GM19397 (cell line): ENCODE measurements around the gene SSNA1.

Source experiments
- ATAC-seq: cut with Tn5 transposase; IDR thresholded peaks from one replicate; pipeline ENCODE4 v1.9.1; 2021; ENCODE audit warnings: mild to moderate bottlenecking, moderate library complexity; ENCODE audit not compliant: unreplicated experiment

SSNA1 gene

GRCh38 chr9:137199411-137200121 lies 11.1 kb downstream of the SSNA1 start:
- no peak for ATAC-seq

DNA sequence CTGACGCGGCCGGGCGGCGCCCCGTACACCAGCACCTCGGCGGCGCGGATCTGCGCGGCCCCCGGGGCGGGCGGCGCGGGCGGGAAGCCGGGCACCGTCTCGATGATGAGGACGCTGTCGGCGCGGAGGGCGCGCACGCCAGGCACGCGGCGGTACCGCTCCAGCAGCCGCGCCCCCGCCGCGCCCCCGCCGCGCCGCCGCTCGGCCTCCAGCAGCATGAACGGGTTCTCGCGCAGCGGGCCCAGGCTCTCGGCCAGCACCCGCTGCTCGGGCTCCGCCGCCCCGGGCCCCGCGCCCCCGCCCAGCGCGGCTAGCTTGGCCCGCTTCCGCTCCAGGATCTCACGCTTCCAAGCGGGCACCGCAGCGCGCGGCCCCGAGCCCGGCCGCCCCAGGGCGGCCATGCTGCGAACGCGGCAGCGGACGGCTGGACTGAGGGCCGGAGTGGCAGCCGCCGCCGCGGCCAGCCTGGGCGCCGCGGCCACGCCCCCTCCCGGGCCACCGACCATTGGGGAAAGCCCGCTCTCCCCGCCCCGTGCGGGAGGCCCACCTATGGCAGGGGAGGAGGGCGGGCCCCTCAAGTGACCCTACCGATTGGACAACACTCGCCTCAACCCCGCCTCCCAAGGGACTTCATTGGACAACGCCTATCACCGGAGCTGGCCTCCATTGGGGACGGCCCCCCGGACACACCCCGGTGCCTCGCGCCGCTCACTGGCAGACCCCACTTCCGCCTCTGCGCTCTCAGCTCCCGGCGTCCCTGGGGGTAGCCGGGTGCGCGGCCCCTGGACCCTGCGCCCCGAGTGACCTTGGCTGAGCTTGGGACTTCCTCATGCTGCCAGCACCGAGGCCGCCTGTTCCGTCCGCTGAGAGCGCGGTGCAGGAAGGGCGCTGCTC lies 12.1 kb downstream of the SSNA1 start, which contains the start of gene TPRN:
Gene TPRN, minus strand, starts transcription at position 431 of the 894 bp plus-strand sequence. Its CDS starts 30 bp downstream, at position 401.
- ATAC-seq: peak; percentile 82

DNA sequence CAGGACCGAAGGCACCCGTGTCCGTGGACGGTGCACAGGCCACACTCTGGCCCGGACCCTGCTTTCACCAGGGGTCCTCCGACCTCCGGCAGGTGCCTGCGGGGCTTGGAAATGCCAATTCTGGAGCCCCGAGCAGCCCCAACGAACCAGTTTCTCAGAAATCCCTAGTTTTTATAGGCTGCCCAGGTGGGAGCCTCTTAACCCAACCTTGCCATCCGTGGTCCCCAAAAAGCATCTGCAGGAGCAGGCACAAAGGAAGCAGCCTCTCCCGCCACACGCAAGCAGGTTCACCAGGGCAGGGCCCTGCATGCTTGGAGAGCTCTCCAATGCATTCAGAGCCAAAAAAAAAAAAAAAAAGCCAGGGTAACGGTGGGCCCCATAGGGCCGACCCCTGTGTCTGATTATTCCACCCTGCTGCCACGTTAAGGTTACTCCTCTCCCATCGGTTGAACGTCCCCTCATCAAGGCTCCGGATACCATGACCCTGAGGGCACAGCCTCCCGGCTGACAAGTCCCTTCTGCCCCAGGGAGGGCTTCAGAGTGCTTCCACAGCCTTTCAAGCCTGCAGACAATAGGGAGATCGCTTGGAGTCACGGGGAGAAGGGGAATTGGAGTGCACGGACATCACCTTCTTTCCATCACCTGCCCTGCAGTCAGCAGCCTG lies 12.9 kb downstream of the SSNA1 start:
- no peak for ATAC-seq

DNA sequence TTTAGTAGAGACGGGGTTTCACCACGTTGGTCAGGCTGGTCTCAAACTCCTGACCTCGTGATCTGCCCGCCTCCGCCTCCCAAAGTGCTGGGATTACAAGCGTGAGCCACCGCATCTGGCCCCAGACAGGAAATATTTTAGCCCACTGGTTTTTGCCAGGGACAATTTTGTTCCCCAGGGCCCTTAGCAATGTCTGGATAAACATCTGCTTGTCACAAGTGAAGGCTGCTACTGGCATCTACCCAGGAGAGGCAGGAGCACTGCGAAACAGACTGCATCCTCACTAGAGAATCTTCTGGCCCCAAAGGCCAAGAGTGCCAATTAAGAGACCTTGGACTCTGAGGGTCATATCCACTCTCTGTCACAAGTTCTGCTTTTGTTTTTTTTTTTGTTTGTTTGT lies 14.5 kb downstream of the SSNA1 start:
- no peak for ATAC-seq

- ATAC-seq: no peak
These were observed 16.3 kb downstream of the SSNA1 start for GRCh38 chr9:137204731-137205125.

- peak; percentile 51 for ATAC-seq
These were observed 16.9 kb downstream of the SSNA1 start, which contains the start of the genes NDOR1 and TMEM203 for GRCh38 chr9:137205126-137206069. NDOR1 (plus strand) TSS chr9:137205700; CDS start chr9:137205778, 78 bp downstream. TMEM203 (minus strand) TSS chr9:137205648; CDS start chr9:137205414, 234 bp downstream.

- no peak for ATAC-seq
These were observed 18.1 kb downstream of the SSNA1 start for GRCh38 chr9:137206602-137207001.

GRCh38 chr9:137211532-137211931 lies 23.1 kb downstream of the SSNA1 start:
- ATAC-seq: no peak

DNA sequence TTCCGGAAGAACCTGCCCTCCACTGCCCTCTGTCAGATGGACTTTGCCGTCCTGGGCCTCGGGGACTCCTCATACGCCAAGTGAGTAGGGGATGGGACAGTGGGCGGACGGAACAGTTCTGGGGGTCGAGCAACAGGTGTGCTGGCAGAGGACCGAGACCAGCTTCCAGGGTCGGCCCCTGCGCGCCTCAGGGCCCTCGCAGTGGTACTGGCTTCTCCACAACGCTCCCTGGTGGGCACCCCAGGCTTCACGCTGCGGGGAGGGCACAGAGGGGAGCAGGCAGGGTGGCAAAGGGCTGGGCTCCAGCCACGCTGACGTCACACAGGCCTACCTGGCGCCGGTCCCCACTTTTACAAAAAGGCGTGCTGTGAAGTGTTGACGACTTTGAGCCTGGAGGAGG lies 24.0 kb downstream of the SSNA1 start:
- ATAC-seq: no peak

GRCh38 chr9:137213160-137214060 lies 24.9 kb downstream of the SSNA1 start:
- ATAC-seq: no peak

- ATAC-seq: no peak
These were observed 26.1 kb downstream of the SSNA1 start for GRCh38 chr9:137214620-137215019.

DNA sequence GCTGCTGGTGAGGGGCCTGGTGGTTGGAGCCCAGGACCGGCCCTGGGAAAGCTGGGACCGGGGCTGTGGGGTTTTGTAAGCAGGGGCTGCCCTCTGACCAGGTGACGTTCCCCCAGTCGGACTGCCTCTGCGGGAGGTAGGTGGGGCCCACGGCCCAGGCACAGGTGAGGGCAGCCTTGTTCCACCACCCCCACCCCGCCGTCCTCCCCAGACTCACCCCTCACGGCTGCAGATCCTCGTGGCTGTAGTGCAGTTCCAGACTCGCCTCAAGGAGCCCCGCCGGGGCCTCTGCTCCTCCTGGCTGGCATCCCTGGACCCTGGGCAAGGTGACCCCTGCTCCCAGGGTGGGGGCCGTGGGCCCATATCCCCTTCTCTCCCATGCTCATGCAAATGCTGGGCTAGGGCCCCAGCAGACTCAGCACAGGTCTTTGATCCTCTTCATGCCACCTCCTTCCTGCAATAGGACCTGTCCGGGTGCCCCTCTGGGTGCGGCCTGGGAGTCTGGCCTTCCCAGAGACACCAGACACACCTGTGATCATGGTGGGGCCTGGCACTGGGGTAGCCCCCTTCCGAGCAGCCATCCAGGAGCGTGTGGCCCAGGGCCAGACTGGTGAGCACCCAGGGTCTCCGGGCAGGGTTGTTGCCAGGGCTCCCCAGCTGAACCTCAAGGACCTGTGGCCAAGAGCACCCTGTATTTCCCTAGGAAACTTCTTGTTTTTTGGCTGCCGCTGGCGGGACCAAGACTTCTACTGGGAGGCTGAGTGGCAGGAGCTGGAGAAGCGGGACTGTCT lies 26.9 kb downstream of the SSNA1 start:
- no peak for ATAC-seq

GRCh38 chr9:137216188-137216965 lies 27.9 kb downstream of the SSNA1 start:
- no peak for ATAC-seq

DNA sequence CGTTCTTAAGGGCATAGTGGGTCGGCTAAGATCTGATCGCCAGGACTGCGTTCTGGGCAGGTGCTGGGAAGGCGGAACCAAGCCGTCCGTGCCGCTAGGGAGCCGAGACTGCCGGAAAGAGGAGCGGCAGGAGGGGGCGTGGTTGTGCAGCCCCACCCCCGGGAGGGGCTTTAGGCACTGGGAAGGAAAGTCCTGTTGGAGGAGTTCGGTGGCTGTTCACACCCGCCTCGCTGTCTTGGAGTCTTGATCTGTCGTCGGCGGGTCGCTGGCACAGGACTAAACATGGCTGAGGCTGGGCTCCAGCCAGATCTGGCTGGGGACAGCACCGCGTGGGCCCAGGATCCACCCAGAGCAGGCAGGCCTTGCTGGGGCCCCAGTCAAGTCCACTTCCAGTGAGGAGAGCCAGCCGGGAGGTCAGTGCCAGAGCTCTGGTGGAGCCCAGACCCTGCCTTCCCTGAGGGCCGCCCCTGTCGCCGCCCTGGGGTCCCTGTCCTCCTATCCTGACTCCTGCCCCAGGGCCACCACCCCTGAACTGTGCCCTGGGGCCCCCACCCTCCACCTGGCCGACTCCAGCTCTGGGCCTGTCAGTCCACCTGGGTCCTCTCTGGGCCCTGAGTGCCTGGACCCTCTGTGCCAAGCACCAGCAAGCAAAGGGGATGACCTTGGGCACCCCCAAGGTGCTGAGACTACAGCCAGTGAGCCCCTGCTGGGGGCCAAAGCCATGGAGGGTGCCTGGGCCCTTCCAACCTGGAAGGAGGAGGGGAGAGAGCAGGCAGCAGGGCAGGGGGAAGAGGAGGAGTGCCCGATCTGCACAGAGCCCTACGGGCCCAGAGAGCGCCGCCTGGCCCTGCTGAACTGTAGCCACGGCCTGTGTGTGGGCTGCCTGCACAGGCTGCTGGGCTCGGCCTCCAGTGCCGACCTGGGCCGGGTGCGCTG lies 29.1 kb downstream of the SSNA1 start:
- no peak for ATAC-seq

GRCh38 chr9:137218212-137218753 lies 29.8 kb downstream of the SSNA1 start:
- ATAC-seq: no peak

DNA sequence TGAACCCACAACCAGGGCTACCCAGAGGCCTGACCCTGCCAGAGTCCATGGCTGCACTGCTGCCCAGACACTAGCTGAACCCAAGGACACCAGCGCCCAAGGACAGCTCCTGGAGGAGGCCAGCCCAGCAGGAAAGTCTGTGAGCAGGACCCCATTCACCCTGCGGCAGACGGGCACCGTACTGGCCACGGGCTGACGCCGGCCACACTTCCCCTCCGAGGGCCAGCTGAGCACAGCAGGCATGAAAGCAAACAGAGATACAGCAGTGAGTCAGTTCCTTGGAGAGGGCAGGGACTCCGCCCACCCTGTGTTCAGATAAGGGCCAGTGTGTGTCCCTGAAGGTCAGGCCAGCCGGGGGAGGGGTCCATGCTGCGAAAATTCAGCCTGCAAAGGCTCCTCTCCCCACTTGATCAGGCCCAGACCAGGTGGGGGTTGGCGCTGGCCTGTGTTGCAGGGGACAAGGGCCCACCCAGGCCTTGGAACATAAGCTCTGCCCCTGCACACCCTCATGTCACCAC lies 30.3 kb downstream of the SSNA1 start:
- no peak for ATAC-seq
